Epithelial cell of esophagus (primary cell): ENCODE results near the gene DGKI.

Experiments used
- DNase-seq: peaks from one replicate; pipeline ENCODE4 v3.0.0; 2010; ENCODE audit warnings: low read depth
- H3K4me3 ChIP-seq: 2 replicates; pipeline ENCODE4 v1.5.1; 2011; ENCODE audit warnings: mild to moderate bottlenecking, low read length, control low read depth
- TF ChIP-seq, protein P1 (sequence below): IDR thresholded peaks from 2 replicates; pipeline ENCODE4 v1.5.1; 2011; ENCODE audit warnings: low read depth, mild to moderate bottlenecking, low read length, control low read depth, inconsistent platforms; ENCODE audit not compliant: insufficient read depth; ENCODE audit errors: missing control alignments

Gene DGKI

DNA sequence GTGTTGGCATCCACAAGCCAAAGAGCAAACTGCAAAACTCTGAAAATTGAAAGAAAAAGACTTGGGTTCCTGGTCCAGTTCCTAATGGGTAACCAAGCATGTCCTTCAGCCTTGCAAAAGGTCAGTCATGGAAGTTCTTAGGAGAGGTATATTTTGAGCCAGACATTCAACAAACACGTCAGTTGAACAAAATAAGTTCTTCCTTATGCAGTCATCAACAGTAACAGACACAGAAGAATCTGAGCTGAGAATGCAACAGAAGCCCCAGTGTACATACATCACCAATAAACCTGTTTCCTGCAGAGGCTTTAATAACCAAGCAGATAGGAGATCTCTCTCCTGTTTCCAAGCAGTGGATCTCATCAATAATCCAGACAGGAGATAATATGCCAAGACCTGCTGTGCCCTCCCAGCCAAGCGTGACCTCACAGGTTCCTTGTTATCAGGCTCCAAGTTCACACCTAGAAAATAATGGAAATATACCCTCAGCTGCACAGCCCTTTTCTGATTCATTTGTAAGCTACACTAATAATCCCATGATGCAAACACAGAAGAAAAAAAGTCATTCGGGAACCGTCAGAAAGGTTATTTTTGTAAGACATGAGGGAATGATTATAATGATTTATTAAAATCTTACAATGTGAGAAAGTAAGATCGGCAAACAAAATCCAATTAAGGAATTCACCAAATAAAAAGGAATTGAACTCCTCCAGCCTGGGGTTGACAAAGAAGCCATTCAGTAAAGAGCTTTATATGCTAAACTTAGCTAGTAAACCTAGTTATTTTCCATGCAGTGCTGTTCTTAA lies 90.7 kb downstream of the DGKI start:
- no peak overlapping the region for H3K4me3 ChIP-seq
- DNase-seq, result no peak
- TF ChIP-seq, protein P1, sequence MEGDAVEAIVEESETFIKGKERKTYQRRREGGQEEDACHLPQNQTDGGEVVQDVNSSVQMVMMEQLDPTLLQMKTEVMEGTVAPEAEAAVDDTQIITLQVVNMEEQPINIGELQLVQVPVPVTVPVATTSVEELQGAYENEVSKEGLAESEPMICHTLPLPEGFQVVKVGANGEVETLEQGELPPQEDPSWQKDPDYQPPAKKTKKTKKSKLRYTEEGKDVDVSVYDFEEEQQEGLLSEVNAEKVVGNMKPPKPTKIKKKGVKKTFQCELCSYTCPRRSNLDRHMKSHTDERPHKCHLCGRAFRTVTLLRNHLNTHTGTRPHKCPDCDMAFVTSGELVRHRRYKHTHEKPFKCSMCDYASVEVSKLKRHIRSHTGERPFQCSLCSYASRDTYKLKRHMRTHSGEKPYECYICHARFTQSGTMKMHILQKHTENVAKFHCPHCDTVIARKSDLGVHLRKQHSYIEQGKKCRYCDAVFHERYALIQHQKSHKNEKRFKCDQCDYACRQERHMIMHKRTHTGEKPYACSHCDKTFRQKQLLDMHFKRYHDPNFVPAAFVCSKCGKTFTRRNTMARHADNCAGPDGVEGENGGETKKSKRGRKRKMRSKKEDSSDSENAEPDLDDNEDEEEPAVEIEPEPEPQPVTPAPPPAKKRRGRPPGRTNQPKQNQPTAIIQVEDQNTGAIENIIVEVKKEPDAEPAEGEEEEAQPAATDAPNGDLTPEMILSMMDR, result no peak

DNA sequence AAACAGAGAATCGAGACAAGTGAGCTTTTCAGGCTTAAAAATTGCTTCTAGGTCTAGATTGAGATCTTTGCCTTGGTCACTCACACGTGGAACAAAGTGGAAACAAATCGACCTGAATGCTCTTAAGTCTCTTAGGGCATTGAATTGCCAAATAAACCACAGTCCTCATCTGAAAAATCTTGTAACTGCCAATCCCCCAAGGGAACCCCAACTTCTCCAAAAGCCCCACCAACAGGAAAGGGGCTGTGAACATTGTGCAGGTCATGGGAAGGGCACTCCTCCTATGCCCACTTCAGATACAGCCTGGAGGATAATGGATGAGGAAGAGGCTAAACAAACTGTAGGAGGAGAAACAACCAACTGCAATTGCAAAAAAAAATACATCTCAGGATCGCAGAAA lies 91.3 kb downstream of the DGKI start:
- TF ChIP-seq, protein P1, result no peak
- DNase-seq, result no peak
- H3K4me3 ChIP-seq, result no peak overlapping the region

DNA sequence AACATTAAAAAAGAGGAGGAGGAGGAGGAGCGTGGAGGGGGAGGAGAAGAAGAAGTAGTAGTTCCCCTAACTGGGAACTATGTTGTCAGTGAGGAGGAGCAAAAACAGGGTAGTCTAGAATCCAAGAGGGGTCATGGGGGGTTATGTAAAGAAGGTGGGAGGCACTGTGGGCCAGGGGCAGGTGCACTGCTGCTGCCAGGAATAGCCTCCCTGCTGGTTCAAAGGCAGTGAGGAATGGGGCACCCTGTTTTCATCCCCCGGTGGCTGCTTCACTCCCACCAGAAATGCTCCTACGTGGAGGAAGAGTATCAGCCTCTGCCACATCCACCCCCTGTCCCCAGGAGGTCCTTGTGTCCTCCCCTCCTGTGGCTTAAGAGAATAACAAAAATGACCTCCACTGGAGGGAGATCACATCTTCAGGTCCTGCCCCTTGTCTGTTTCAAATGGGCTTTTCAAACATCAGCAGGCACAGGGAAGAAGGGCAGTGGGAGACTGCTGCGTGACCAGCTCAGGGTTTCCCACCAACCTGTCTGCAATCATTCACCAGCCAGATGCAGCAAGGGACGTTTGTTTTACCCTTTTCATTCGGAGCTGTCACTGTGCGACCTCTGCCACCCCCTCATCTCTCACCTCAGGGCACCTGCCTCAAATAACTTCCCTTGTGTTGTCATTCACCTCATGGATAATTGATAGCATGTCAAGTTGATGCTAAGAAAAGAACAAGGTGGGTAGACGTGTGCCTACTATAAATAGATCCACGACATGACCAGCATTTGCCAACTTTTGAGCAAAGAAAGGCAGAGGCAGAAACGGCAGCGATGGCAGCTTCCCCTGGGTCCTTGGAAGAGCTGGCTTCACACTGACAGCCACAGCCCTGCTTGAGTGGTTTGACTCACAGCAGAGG lies 92.6 kb downstream of the DGKI start:
- TF ChIP-seq, protein P1, result no peak
- H3K4me3 ChIP-seq, result no peak overlapping the region
- DNase-seq, result no peak

DNA sequence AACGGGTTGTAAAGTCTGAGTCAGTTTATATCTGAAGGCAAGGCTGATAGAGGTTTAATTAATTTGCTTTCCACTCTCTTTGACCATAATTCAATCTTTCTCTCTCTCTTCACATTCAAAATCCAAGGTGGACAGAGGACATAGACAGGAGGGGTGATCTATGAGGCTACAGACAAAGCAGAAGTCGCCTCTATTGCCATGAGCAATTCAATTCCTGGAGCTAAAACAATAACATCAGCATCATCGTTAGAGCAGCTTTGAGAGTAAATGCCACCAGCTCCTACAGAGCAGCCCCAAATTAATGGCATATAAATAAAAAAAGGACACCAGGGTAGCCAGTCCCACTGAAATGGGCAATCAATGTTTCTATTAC lies 93.2 kb downstream of the DGKI start:
- TF ChIP-seq, protein P1, result no peak
- no peak overlapping the region for H3K4me3 ChIP-seq
- DNase-seq, result no peak

DNA sequence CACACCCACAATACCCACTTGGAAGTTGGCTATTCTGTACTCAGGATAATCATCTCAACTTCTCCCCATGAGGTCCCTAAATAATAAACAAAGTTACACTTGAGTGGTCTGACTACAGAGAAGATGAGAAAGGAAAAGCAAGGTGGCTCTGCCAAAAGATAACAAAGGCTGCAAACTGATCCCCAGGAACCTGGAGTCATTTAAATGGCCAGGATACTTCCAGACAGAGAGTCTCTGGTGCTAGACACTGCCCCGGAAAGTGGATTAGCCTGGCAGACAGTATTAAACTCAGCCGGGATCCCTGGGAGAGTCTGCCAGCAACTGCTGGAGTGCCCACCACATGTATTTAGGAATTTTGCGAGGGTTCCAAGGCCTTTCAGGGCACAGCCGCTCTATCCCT lies 93.7 kb downstream of the DGKI start:
- no peak for DNase-seq
- no peak overlapping the region for H3K4me3 ChIP-seq
- TF ChIP-seq, protein P1, result no peak

- H3K4me3 ChIP-seq, result no peak overlapping the region
- no peak for DNase-seq
- TF ChIP-seq, protein P1, result no peak
These were observed 95.3 kb downstream of the DGKI start for GRCh38 chr7:137751361-137752009.
